Measurements from ENCODE around the gene TEX51. TPM values are rescaled to one million over a fixed set of nuclear protein-coding genes. Genes with fewer than 3 reads are reported as not detected.

Gene TEX51
- total RNA-seq, 1 experiment from 2014 or later = not detected

- DNase-seq (ENCODE audit: extremely low read depth, low read depth) = no peak
Measured at GRCh38 chr2:126890551-126891450, 7.9 kb upstream of the TEX51 start.

- DNase-seq (ENCODE audit: extremely low read depth, low read depth) = no peak
Measured at GRCh38 chr2:126891681-126892500, 6.8 kb upstream of the TEX51 start.

- DNase-seq (ENCODE audit: extremely low read depth, low read depth) = no peak
Measured at GRCh38 chr2:126893153-126893552, 5.5 kb upstream of the TEX51 start.

- no peak for DNase-seq (ENCODE audit: extremely low read depth, low read depth)
Measured at GRCh38 chr2:126893606-126894005, 5.1 kb upstream of the TEX51 start.

GRCh38 chr2:126894082-126894481 is 4.6 kb upstream of the TEX51 start:
- DNase-seq (ENCODE audit: extremely low read depth, low read depth) = no peak

GRCh38 chr2:126894585-126895182 is 4.0 kb upstream of the TEX51 start:
- DNase-seq (ENCODE audit: extremely low read depth, low read depth) = no peak

- no peak for DNase-seq (ENCODE audit: extremely low read depth, low read depth)
Measured at GRCh38 chr2:126895336-126895735, 3.4 kb upstream of the TEX51 start.

- no peak for DNase-seq (ENCODE audit: extremely low read depth, low read depth)
Measured at GRCh38 chr2:126896471-126896870, 2.2 kb upstream of the TEX51 start.

- DNase-seq (ENCODE audit: extremely low read depth, low read depth) = no peak
Measured at GRCh38 chr2:126899616-126900185, 1.0 kb downstream of the TEX51 start.

- DNase-seq (ENCODE audit: extremely low read depth, low read depth) = no peak
Measured at GRCh38 chr2:126900646-126901319, 2.1 kb downstream of the TEX51 start.

GRCh38 chr2:126901459-126901858 is 2.8 kb downstream of the TEX51 start:
- DNase-seq (ENCODE audit: extremely low read depth, low read depth) = no peak

- no peak for DNase-seq (ENCODE audit: extremely low read depth, low read depth)
Measured at GRCh38 chr2:126902152-126902835, 3.6 kb downstream of the TEX51 start.

GRCh38 chr2:126902859-126903258 is 4.2 kb downstream of the TEX51 start:
- no peak for DNase-seq (ENCODE audit: extremely low read depth, low read depth)

- no peak for DNase-seq (ENCODE audit: extremely low read depth, low read depth)
Measured at GRCh38 chr2:126905991-126906390, 7.3 kb downstream of the TEX51 start.

GRCh38 chr2:126906781-126907180 is 8.1 kb downstream of the TEX51 start:
- DNase-seq (ENCODE audit: extremely low read depth, low read depth) = no peak

- no peak for DNase-seq (ENCODE audit: extremely low read depth, low read depth)
Measured at GRCh38 chr2:126907671-126908070, 9.0 kb downstream of the TEX51 start.

GRCh38 chr2:126908721-126909177 is 10.1 kb downstream of the TEX51 start:
- DNase-seq (ENCODE audit: extremely low read depth, low read depth) = no peak

GRCh38 chr2:126909366-126909765 is 10.7 kb downstream of the TEX51 start:
- no peak for DNase-seq (ENCODE audit: extremely low read depth, low read depth)

GRCh38 chr2:126909781-126910180 is 11.1 kb downstream of the TEX51 start:
- no peak for DNase-seq (ENCODE audit: extremely low read depth, low read depth)

- no peak for DNase-seq (ENCODE audit: extremely low read depth, low read depth)
Measured at GRCh38 chr2:126910637-126911036, 11.9 kb downstream of the TEX51 start.
